ENCODE measurements around the gene RPP25. TPM values are rescaled to one million over a fixed set of nuclear protein-coding genes. Genes with fewer than 3 reads are reported as not detected.
A peak's percentile ranks its signal among the peaks of the same experiment; 100 is the strongest.

Gene RPP25
- total and polyA plus RNA-seq, 2 of the 13 experiments (the other 11 are each of a cell fraction or from before 2014, with no cell fraction given) = 0.05 to 0.11 TPM

- TF ChIP-seq, protein P1, sequence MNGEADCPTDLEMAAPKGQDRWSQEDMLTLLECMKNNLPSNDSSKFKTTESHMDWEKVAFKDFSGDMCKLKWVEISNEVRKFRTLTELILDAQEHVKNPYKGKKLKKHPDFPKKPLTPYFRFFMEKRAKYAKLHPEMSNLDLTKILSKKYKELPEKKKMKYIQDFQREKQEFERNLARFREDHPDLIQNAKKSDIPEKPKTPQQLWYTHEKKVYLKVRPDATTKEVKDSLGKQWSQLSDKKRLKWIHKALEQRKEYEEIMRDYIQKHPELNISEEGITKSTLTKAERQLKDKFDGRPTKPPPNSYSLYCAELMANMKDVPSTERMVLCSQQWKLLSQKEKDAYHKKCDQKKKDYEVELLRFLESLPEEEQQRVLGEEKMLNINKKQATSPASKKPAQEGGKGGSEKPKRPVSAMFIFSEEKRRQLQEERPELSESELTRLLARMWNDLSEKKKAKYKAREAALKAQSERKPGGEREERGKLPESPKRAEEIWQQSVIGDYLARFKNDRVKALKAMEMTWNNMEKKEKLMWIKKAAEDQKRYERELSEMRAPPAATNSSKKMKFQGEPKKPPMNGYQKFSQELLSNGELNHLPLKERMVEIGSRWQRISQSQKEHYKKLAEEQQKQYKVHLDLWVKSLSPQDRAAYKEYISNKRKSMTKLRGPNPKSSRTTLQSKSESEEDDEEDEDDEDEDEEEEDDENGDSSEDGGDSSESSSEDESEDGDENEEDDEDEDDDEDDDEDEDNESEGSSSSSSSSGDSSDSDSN (CRISPR knock-in tag; IDR thresholded peaks at IDR 0.05) = peak; percentile 44
- no peak for TF ChIP-seq STAT6 (CRISPR knock-in tag; IDR thresholded peaks at IDR 0.05; ENCODE audit: borderline replicate concordance)
- no peak for TF ChIP-seq ZNF234 (CRISPR knock-in tag; conservative IDR thresholded peaks at IDR 0.05)
- TF ChIP-seq ZNF235 (CRISPR knock-in tag; IDR thresholded peaks at IDR 0.05; ENCODE audit: borderline replicate concordance) = no peak
- no peak for TF ChIP-seq DZIP1 (CRISPR knock-in tag; IDR thresholded peaks at IDR 0.05)
- TF ChIP-seq GABPB1 (CRISPR knock-in tag; IDR thresholded peaks at IDR 0.05) = peak; percentile 46; the same call in 1 of the 2 replicates
- no peak for TF ChIP-seq ZNF570 (CRISPR knock-in tag; IDR thresholded peaks at IDR 0.05; ENCODE audit: borderline replicate concordance)
- no peak for TF ChIP-seq SNAPC5 (CRISPR knock-in tag; IDR thresholded peaks at IDR 0.05; ENCODE audit: borderline replicate concordance)
- no peak for TF ChIP-seq HES4 (CRISPR knock-in tag; IDR thresholded peaks at IDR 0.05; ENCODE audit: borderline replicate concordance)
- no peak for TF ChIP-seq ZBTB20 (CRISPR knock-in tag; IDR thresholded peaks at IDR 0.05; ENCODE audit: borderline replicate concordance, low read depth)
- 0 out of 2 replicates have a peak, but pooled peaks have one; percentile 1 for TF ChIP-seq CHD4 (IDR thresholded peaks at IDR 0.05; ENCODE audit: borderline replicate concordance, low read length)
- TF ChIP-seq ZNF83 (CRISPR knock-in tag; IDR thresholded peaks at IDR 0.05; ENCODE audit: borderline replicate concordance) = no peak
- no peak for TF ChIP-seq HNF4G (IDR thresholded peaks at IDR 0.05; ENCODE audit: borderline replicate concordance, low read depth, low read length)
- TF ChIP-seq HNF4G (CRISPR knock-in tag; IDR thresholded peaks at IDR 0.05; ENCODE audit: borderline replicate concordance, low read depth) = peak; percentile 54; the same call in 1 of the 2 replicates
- TF ChIP-seq, protein P2, sequence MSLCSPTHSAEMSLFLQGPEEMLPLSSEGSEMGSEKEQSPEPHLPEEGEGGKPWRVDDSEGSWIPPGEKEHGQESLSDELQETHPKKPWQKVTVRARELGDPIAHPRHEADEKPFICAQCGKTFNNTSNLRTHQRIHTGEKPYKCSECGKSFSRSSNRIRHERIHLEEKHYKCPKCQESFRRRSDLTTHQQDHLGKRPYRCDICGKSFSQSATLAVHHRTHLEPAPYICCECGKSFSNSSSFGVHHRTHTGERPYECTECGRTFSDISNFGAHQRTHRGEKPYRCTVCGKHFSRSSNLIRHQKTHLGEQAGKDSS (CRISPR knock-in tag; IDR thresholded peaks at IDR 0.05; ENCODE audit: borderline replicate concordance, low read depth) = no peak
- TF ChIP-seq ZNF850 (CRISPR knock-in tag; conservative IDR thresholded peaks at IDR 0.05) = no peak
- no peak for TF ChIP-seq CBFB (CRISPR knock-in tag; IDR thresholded peaks at IDR 0.05)
- no peak for TF ChIP-seq SRY (CRISPR knock-in tag; IDR thresholded peaks at IDR 0.05)
- peak; percentile 17; the same call in 1 of the 2 replicates for TF ChIP-seq SALL1 (CRISPR knock-in tag; IDR thresholded peaks at IDR 0.05)
These were observed at the start of gene RPP25 (continued) for GRCh38 chr15:74956648-74957475.

Data from HepG2 (cell line).